HCT116 (cell line): Measurements from ENCODE around the gene AMTN. TPM values are rescaled to one million over a fixed set of nuclear protein-coding genes. Genes with fewer than 3 reads are reported as not detected.
"Not testable (repeated sequence)": the region's sequence is repeated elsewhere in the genome, so short reads cannot be mapped to it uniquely, and the experiment has no call there.

Experiments used
- ATAC-seq: fragments of 200-7000 bp; cut with Tn5 transposase; 2 replicates; pipeline ENCODE4 v1.9.1; 2020; ENCODE audit warnings: mild to moderate bottlenecking, moderate library complexity
- BruUV-seq: library from RNA; stranded (reverse); fragments of 400-500 nt; replicated peaks from 2 replicates; lab custom pipeline; 2021; lab: Mats Ljungman, UMichigan
- CTCF ChIA-PET: fragments of 300-600 bp; sonication (Branson Sonifier 250); formaldehyde crosslinking; loops from one replicate; lab custom pipeline; 2021; ENCODE audit warnings: antibody characterized with exemption; lab: Charles Lee
- POLR2A ChIA-PET: fragments of 300-600, 350-600 bp; sonication (Branson Sonifier 250); formaldehyde crosslinking; loops from one replicate; lab custom pipeline; 2021; ENCODE audit warnings: antibody characterized with exemption; lab: Charles Lee
- RAD21 ChIA-PET, 2 experiments: fragments of 300-600 bp; sonication (Branson Sonifier 250); formaldehyde crosslinking; loops; one replicate each; lab custom pipeline; 2023; ENCODE audit warnings: low total read pairs in 2 of 2; ENCODE audit not compliant: uncharacterized antibody in 2 of 2, unreplicated experiment in 2 of 2, low non-redundant PET in 1 of 2; lab: Charles Lee
- DNase-seq: peaks from one replicate; pipeline ENCODE4 v3.0.0-alpha.2; 2010; ENCODE audit warnings: low read depth, low spot score
- H2AFZ ChIP-seq: fragments of 200-600 bp; shearing (Covaris generic), sonication (generic); 2 replicates; pipeline ENCODE4 v1.6.1; 2017; ENCODE audit warnings: low read depth, mixed run types, mixed read lengths, antibody characterized with exemption, low read length; ENCODE audit not compliant: poor library complexity, severe bottlenecking
- H3K27ac ChIP-seq: 2 replicates; pipeline ENCODE4 v1.5.1; 2012; ENCODE audit warnings: low read depth, low read length
- H3K27me3 ChIP-seq: fragments of 200-600 bp; sonication (generic); 2 replicates; pipeline ENCODE4 v1.6.1; 2016; ENCODE audit warnings: mixed run types, low read length, mixed read lengths; ENCODE audit not compliant: insufficient read depth
- H3K36me3 ChIP-seq, 2 experiments: fragments of 200-500 bp in 1 of 2; fragments of 200-600 bp in 1 of 2; sonication (Bioruptor generic) in 1 of 2; sonication (generic) in 1 of 2; 2 replicates each; pipeline versions ENCODE4 v1.5.1 to v1.6.1; 2014 to 2016; ENCODE audit warnings: low read length in 2 of 2, inconsistent platforms in 1 of 2, mixed read lengths in 1 of 2, mixed run types in 1 of 2; ENCODE audit not compliant: insufficient read depth in 2 of 2, control insufficient read depth in 1 of 2
- H3K4me1 ChIP-seq, 2 experiments: fragments of 200-600 bp in 1 of 2; sonication (generic) in 1 of 2; 2 replicates each; pipeline versions ENCODE4 v1.5.1 to v1.6.1; 2012 to 2017; ENCODE audit warnings: low read length in 2 of 2, inconsistent platforms in 1 of 2, mild to moderate bottlenecking in 1 of 2, mixed read lengths in 1 of 2, mixed run types in 1 of 2, moderate library complexity in 1 of 2; ENCODE audit not compliant: insufficient read depth in 2 of 2, control insufficient read depth in 1 of 2
- H3K4me2 ChIP-seq: fragments of 200-600 bp; sonication (generic); 2 replicates; pipeline ENCODE4 v1.6.1; 2017; ENCODE audit warnings: mixed run types, low read length, mixed read lengths
- H3K4me3 ChIP-seq, 2 experiments: fragments of 200-600 bp in 1 of 2; sonication (generic) in 1 of 2; replicated peaks in 1 of 2; 2 replicates each; pipeline ENCODE4 v1.5.1; 2011 to 2016; ENCODE audit warnings: low read length in 2 of 2, control low read depth in 1 of 2, low read depth in 1 of 2, mild to moderate bottlenecking in 1 of 2, mixed read lengths in 1 of 2, mixed run types in 1 of 2
- H3K79me2 ChIP-seq: fragments of 200-600 bp; sonication (generic); 2 replicates; pipeline ENCODE4 v1.6.1; 2017; ENCODE audit warnings: mild to moderate bottlenecking, mixed run types, low read length, moderate library complexity, mixed read lengths; ENCODE audit not compliant: insufficient read depth
- H3K9ac ChIP-seq: fragments of 200-600 bp; sonication (generic); 2 replicates; pipeline ENCODE4 v1.6.1; 2016; ENCODE audit warnings: low read length, mixed read lengths
- H3K9me2 ChIP-seq: fragments of 200-600 bp; sonication (generic), shearing (Covaris generic); 2 replicates; pipeline ENCODE4 v1.6.1; 2017; ENCODE audit warnings: mixed run types, mild to moderate bottlenecking, moderate library complexity; ENCODE audit not compliant: insufficient read depth
- H3K9me3 ChIP-seq, 2 experiments: fragments of 200-500 bp in 1 of 2; fragments of 200-600 bp in 1 of 2; sonication (Bioruptor generic) in 1 of 2; sonication (generic) in 1 of 2; 2 replicates each; pipeline ENCODE4 v1.6.1; 2014 to 2017; ENCODE audit warnings: low read length in 2 of 2, mixed read lengths in 2 of 2, inconsistent platforms in 1 of 2, low read depth in 1 of 2, mild to moderate bottlenecking in 1 of 2, mixed run types in 1 of 2, moderate library complexity in 1 of 2; ENCODE audit not compliant: control insufficient read depth in 1 of 2, insufficient read depth in 1 of 2
- H4K20me1 ChIP-seq: fragments of 200-600 bp; sonication (generic), shearing (Covaris generic); 2 replicates; pipeline ENCODE4 v1.6.1; 2017; ENCODE audit warnings: mixed run types, mild to moderate bottlenecking, moderate library complexity; ENCODE audit not compliant: insufficient read depth
- CEBPB ChIP-seq: IDR thresholded peaks from 2 replicates; pipeline ENCODE4 v1.6.1; 2012; ENCODE audit warnings: low read depth
- CTCF ChIP-seq, 3 experiments: fragments of 200-600 bp in 1 of 3; sonication (generic) in 1 of 3; IDR thresholded peaks in 2 of 3; conservative IDR thresholded peaks in 1 of 3; 2 replicates each; pipeline ENCODE4 v1.5.1; 2012 to 2017; ENCODE audit warnings: low read depth in 2 of 3, low read length in 2 of 3, antibody characterized with exemption in 1 of 3, borderline replicate concordance in 1 of 3, control low read depth in 1 of 3, mild to moderate bottlenecking in 1 of 3, mixed read lengths in 1 of 3, mixed run types in 1 of 3, moderate library complexity in 1 of 3; ENCODE audit not compliant: insufficient read depth in 1 of 3
- EZH2phosphoT487 ChIP-seq: fragments of 200-600 bp; IDR thresholded peaks from 2 replicates; pipeline ENCODE4 v1.6.1; 2018; ENCODE audit warnings: antibody characterized with exemption, borderline replicate concordance
- JUND ChIP-seq: IDR thresholded peaks from 2 replicates; pipeline ENCODE4 v1.6.1; 2012
- REST ChIP-seq: IDR thresholded peaks from 2 replicates; pipeline ENCODE4 v1.6.1; 2012; ENCODE audit warnings: low read depth
- SIN3A ChIP-seq: IDR thresholded peaks from 2 replicates; pipeline ENCODE4 v1.6.1; 2012; ENCODE audit warnings: low read depth
- ZBTB33 ChIP-seq: IDR thresholded peaks from 2 replicates; pipeline ENCODE4 v1.6.1; 2011; ENCODE audit warnings: mild to moderate bottlenecking, low read length, moderate library complexity; ENCODE audit not compliant: insufficient replicate concordance; ENCODE audit errors: extremely low read depth
- intact Hi-C: fragments of 100-400 bp; cut with micrococcal nuclease; formaldehyde crosslinking; loops from 2 replicates; pipeline ENCODE4 v1.10.0; 2022
- total RNA-seq: library from RNA; stranded (reverse); gene quantifications from one replicate; pipeline ENCODE4 v1.2.1, GENCODE V29; 2021; ENCODE audit not compliant: unreplicated experiment

AMTN gene
- total RNA-seq, 1 experiment from 2014 or later = not detected

- H3K9me2 ChIP-seq, RAD21 ChIA-PET, H3K4me2 ChIP-seq, H3K9me3 ChIP-seq, CTCF ChIA-PET, H3K79me2 ChIP-seq, H2AFZ ChIP-seq, ATAC-seq, DNase-seq, POLR2A ChIA-PET, H3K9ac ChIP-seq, H3K27ac ChIP-seq, H4K20me1 ChIP-seq, H3K4me3 ChIP-seq, BruUV-seq, H3K27me3 ChIP-seq, H3K36me3 ChIP-seq, H3K4me1 ChIP-seq: not testable (repeated sequence)
- TF ChIP-seq REST = peak; percentile 46
- intact Hi-C loops = loop anchor here (10.0 kb wide), 1 partner anchor 317 kb away; no protein-coding TSS in a partner anchor
Measured at GRCh38 chr4:70501838-70502237, 16.5 kb upstream of the AMTN start.

GRCh38 chr4:70504733-70505132 is 13.6 kb upstream of the AMTN start:
- no peaks in the 10 kb centered on the region for H3K27me3 ChIP-seq
- H3K27ac ChIP-seq = no peak overlapping the region
- RAD21 ChIA-PET = no interaction called here
- H3K36me3 ChIP-seq = no peaks in the 10 kb centered on the region
- no peaks in the 10 kb centered on the region for H4K20me1 ChIP-seq
- ATAC-seq = no peak; the same call in 1 of the 2 replicates
- no peak for DNase-seq
- CTCF ChIA-PET = no interaction called here
- H3K9me3 ChIP-seq = no peaks in the 10 kb centered on the region
- intact Hi-C loops = loop anchor here (2.0 to 10.0 kb wide), 5 partner anchors 54 to 816 kb away; no protein-coding TSS in a partner anchor
- no peak overlapping the region for H3K9ac ChIP-seq
- H2AFZ ChIP-seq = peak overlapping the region; percentile 44
- POLR2A ChIA-PET = no interaction called here
- H3K4me2 ChIP-seq = no peak overlapping the region
- H3K79me2 ChIP-seq = no peaks in the 10 kb centered on the region
- no TSS peak for BruUV-seq
- H3K4me1 ChIP-seq = no peaks in the 10 kb centered on the region
- no peaks in the 10 kb centered on the region for H3K9me2 ChIP-seq
- TF ChIP-seq ZBTB33 (no peak), CTCF (IDR thresholded peaks at IDR 0.05 in 2 of 3, conservative IDR thresholded peaks at IDR 0.05 in 1 of 3; ENCODE audit: borderline replicate concordance in 1 of 3, insufficient read depth in 1 of 3, low read depth in 2 of 3, low read length in 2 of 3) (no peak), EZH2phosphoT487 (no peak), CEBPB (no peak), JUND (no peak), SIN3A (no peak)
- TF ChIP-seq, all 23 proteins: peak for 0
- H3K4me3 ChIP-seq = no peak overlapping the region
